HG02642 (cell line): Measurements from ENCODE around the gene FAT2.
"Not testable (repeated sequence)": the region's sequence is repeated elsewhere in the genome, so short reads cannot be mapped to it uniquely, and the experiment has no call there.

Source experiments
- ATAC-seq: cut with Tn5 transposase; IDR thresholded peaks from one replicate; pipeline ENCODE4 v1.9.1; 2021; ENCODE audit warnings: mild to moderate bottlenecking; ENCODE audit not compliant: unreplicated experiment, poor library complexity

Gene FAT2

GRCh38 chr5:151584057-151584937 is 6.8 kb downstream of the FAT2 start:
- no peak for ATAC-seq

GRCh38 chr5:151581812-151582583 is 9.1 kb downstream of the FAT2 start:
- ATAC-seq = no peak

- no peak for ATAC-seq
Measured at GRCh38 chr5:151581347-151581746, 9.8 kb downstream of the FAT2 start.

- no peak for ATAC-seq
Measured at GRCh38 chr5:151580858-151581257, 10.3 kb downstream of the FAT2 start.

- no peak for ATAC-seq
Measured at GRCh38 chr5:151580239-151580638, 10.9 kb downstream of the FAT2 start.

- ATAC-seq = not testable (repeated sequence)
Measured at GRCh38 chr5:151579146-151579545, 12.0 kb downstream of the FAT2 start.

- ATAC-seq = no peak
Measured at GRCh38 chr5:151578326-151579025, 12.7 kb downstream of the FAT2 start.

- ATAC-seq = no peak
Measured at GRCh38 chr5:151577566-151577965, 13.6 kb downstream of the FAT2 start.

- ATAC-seq = no peak
Measured at GRCh38 chr5:151574444-151574996, 16.6 kb downstream of the FAT2 start.

GRCh38 chr5:151572657-151573368 is 18.3 kb downstream of the FAT2 start:
- no peak for ATAC-seq

- no peak for ATAC-seq
Measured at GRCh38 chr5:151571270-151572173, 19.6 kb downstream of the FAT2 start.

GRCh38 chr5:151570512-151571269 is 20.4 kb downstream of the FAT2 start:
- ATAC-seq = no peak

- ATAC-seq = no peak
Measured at GRCh38 chr5:151570058-151570457, 21.1 kb downstream of the FAT2 start.

- peak; percentile 66 for ATAC-seq
Measured at GRCh38 chr5:151569132-151570046, 21.7 kb downstream of the FAT2 start.

GRCh38 chr5:151568036-151568435 is 23.1 kb downstream of the FAT2 start:
- no peak for ATAC-seq

- no peak for ATAC-seq
Measured at GRCh38 chr5:151565971-151566370, 25.2 kb downstream of the FAT2 start.

- no peak for ATAC-seq
Measured at GRCh38 chr5:151562019-151562707, 29.0 kb downstream of the FAT2 start.
